Measurements from ENCODE around the gene IDUA.

- TF ChIP-seq, protein P1, sequence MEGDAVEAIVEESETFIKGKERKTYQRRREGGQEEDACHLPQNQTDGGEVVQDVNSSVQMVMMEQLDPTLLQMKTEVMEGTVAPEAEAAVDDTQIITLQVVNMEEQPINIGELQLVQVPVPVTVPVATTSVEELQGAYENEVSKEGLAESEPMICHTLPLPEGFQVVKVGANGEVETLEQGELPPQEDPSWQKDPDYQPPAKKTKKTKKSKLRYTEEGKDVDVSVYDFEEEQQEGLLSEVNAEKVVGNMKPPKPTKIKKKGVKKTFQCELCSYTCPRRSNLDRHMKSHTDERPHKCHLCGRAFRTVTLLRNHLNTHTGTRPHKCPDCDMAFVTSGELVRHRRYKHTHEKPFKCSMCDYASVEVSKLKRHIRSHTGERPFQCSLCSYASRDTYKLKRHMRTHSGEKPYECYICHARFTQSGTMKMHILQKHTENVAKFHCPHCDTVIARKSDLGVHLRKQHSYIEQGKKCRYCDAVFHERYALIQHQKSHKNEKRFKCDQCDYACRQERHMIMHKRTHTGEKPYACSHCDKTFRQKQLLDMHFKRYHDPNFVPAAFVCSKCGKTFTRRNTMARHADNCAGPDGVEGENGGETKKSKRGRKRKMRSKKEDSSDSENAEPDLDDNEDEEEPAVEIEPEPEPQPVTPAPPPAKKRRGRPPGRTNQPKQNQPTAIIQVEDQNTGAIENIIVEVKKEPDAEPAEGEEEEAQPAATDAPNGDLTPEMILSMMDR (IDR thresholded peaks at IDR 0.05): no peak
- TF ChIP-seq POLR2AphosphoS5 (IDR thresholded peaks at IDR 0.05) (no peak), EP300 (IDR thresholded peaks at IDR 0.05) (no peak), POLR2A (IDR thresholded peaks at IDR 0.05) (no peak)
Measured at GRCh38 chr4:1023895-1024740, 37.3 kb downstream of the IDUA start.
